HG03135 (cell line): ENCODE results near the gene PACSIN1.
"Not testable (repeated sequence)": the region's sequence is repeated elsewhere in the genome, so short reads cannot be mapped to it uniquely, and the experiment has no call there.

ENCODE experiments used
- ATAC-seq: cut with Tn5 transposase; IDR thresholded peaks from one replicate; pipeline ENCODE4 v1.9.1; 2021; ENCODE audit warnings: mild to moderate bottlenecking, moderate library complexity; ENCODE audit not compliant: unreplicated experiment

PACSIN1 gene

DNA sequence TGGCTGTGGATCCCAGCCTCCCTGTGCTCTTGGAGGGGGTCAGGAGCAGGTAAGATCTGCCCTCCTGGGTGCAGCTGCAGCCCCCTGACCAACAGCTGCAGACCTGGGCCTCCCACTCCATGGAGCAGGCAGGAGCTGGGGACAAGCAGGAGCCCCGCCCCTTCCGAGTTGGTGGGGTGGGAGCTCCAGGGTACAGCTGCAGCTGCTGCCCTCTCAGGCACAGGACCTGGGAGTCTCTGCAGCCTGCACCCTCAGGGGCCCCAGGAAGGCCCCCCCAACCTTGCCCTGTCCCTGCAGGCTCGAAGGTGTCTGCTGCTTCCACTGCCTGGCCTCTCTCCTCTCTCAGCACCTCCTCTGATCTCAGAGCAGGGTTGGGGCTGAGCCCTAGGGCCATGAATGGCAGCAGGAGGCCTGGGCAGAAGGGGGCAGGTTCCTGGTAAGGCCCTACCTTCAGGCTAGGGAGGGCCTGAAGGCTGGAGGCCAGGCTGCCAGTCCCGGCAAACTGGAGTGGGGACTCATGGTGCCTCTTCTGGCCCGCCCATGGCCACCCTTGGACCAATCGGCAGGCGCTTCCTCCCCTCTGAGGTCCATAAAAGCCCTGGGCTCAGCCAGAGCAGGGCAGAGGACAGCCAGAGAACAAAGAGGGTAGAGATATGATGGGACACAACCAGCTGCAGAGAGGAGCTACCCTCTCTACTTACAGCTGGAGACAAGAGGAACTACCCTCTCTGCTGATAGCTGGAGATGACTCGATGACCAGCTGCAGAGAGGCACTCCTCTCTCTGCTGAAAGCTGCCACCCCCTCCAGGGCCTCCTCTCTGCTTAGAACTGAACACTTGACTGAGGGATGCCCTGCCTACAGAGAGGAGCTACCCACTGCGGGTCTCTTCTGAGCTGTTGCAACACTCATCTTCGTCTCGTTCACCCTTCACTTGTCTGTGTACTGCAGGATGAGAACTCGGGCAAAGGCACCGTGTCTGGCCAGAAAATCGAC is 7.8 kb upstream of the PACSIN1 start:
- no peak for ATAC-seq

DNA sequence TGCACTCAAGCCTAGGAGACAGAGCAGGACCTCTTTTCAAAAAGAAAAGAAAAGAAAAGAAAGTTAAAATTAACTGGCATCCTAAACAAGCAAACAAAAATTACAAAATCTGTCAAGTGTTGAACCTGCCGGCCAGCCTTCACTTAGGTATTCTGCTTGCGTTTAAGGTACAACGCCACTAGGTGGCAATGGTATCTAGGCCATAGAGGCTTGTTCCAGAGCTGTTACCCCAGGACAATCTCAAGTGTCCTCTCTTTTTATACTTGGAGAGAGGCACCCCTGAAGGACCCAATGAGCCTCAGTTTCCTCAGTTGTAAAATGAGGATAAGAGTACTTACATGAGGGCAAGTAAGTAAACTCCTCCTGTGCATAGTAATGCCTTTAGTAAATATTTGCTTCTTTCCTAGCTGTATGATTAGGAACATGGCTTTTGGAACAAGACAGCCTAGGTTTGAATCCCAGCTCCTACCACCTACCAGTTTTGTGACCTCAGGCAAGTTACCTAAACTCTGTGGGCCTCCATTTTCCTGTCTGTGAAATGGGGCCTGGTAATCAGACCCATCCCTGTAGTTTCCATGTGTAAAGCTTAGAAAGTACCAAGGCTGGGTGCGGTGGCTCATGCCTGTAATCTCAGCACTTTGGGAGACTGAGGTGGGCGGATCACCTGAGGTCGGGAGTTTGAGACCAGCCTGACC is 5.8 kb upstream of the PACSIN1 start:
- no peak for ATAC-seq

DNA sequence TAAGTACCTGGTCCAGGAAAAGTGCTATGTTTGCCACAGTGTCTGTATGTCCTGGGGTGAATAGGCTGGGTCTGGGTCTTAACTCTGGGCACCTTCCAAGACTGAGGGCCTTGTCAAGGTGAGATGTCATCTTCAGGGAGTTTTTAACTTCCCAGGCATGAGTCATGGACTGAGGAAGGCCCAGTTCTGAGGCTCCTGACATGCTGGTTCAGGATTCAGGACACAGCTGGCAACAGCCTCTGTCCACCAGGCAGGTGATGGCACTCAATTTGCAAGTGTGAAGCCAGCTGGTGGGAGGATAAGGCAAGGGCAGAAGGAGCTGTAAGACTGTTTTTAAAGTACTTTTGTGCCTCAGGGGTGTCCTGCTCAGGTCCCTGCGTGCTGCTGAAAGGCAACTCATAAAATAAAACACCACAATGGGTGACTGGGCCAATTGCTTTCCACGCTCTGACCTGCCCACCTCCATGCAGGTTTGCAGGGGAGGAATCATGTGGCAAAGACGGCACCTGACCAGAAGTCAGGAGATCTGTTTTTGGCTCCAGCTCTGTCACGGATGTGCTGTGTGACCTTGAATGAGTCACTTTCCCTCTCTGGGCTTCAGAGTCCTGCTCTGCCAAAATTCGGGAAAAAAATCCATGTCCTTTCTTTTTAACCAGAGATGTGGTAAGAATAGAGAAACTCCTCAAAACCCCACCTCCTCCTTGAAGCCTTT is 4.9 kb upstream of the PACSIN1 start:
- ATAC-seq: no peak

DNA sequence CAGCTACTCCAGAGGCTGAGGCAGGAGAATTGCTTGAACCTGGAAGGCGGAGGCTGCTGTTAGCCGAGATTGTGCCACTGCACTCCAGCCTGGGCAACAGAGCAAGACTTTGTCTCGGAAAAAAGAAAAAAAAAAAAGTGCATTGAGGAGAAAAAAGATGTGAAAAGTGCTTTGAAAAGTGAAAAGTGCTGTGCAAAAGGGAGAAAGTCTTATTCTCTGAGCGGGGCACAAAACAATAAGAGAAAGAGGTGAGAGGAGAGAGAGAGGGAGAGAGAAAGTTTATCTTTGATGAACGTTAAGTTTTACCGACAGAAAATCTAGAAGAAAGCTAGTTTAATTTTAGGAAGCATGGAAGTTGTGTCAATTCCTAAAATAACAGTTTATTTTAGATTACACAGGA is 3.9 kb upstream of the PACSIN1 start:
- ATAC-seq: no peak

DNA sequence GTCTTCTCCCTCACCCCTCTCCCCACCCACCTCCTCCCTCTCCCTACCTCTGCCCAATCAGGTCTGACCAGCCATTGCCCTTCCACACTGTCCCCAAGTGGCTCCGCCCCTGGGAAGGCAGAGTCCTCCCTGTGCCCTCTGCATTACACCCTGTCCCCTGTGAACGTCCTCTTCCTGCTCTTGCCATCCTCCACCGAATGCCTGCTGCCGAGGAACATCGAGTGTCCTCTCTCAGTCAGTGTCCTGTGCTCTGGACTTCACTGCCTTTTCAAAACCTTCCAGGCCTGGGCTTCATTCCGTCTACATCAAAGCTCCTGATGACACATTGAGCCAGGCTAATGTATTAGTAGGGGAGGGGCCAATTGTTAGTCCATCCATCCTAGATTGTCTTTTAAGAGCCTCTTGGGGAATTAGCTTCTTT is 3.3 kb upstream of the PACSIN1 start:
- ATAC-seq: no peak

DNA sequence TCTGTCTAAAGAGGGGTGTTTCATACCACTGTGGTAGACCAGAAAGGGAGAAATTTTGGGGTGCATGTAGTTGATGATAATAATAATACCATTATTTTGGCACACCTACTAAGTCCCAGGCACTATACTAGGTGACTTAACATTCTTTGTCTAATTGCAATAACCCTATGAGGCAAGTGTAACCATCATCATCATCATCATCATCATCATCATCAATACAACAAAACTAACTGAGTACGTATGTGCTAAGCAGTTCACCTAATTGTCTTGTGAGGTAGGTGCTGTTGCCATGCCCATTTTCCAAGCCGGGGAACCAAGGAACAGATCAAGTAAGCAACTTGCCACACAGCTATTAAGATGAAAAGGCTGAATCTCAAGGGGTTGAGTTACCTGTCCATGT is 2.6 kb upstream of the PACSIN1 start:
- ATAC-seq: no peak

DNA sequence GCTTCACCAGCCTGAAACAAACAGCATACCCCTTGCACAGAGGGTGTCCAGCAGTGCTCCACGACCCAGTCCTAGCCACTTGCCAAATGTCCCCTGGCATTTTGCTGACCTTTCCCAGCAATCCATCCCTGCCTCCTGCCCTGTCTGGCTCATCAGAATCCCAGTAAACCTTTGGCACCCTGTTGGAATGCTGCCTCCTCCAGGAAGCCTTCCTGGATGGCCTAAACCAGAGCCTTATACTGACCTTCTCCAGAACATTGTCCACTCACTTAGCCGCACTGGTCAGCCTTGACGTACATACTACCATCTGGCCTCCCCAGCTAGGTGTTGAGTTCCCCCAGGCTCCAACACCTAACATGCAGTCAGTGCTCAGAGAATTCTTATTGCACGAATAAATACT is 2.0 kb upstream of the PACSIN1 start:
- no peak for ATAC-seq

DNA sequence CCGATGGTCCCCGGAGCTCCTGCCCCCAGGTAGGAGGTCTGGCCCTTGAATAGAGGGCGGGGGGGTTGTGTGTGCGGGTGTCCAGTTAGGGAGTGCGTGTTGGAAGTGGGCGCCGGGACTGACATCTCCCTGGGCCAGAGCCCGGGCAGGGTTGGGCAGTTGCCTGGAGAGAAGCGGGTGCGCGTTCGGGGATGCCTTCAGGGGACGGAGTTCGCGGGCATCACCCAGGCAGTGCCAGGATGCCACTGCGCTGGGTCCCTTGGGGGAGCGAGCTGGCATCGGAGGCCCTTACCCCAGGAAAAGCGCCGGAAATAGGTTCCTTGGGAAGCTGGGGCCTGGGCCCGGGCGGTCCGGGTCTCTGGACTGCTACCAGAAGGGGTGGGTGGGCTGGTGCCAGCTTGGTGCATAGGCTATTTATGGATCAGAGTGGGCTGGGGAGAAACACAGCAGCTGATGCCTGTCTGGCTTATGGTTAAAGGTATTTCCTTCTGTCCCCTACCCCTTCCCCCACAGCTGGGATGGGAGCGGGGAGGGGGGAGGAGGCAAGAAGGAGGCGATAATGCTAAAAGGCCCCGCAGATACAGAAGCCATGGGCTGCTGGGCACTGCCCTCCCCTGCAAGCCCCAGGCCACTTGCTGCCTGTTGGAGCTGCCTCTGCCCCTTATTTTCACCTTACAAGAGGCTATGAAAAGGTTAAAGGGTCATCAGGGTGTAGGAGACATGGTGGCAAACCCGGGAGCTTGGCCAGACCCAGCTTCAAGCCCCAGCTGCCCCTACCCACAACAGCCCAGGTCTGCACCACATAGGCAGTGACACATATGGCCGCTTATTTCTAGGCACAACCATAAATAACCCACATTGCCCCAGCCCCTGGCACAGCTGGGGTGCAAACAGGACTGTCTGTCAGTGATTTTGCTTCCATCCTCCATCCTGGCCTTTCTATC is 638 bp downstream of the PACSIN1 start:
- ATAC-seq: no peak

DNA sequence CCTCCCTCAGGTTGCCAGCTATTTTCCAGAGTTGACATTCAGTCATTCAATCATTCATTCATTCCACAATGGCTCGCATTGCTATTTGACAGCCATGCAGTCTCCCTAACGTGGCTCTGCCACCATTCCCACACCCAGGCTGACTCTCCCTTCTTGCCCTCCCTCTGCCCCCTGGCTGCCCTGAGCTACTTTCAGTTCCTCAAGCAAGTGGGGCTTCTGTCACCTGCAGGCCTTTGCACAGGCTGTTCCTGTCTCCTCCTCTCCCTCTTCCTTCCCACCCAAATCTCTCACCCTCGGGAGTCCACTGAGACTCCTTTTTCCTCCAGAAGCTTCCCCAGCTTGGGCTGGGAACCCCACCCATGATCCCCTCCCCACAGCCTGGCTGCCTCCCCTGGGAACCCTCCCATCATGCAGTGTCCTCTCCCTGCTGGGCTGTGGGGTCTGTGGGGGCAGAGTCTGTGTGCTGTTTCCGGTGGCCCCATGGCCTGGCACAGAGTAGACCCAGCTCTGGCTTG is 2.6 kb downstream of the PACSIN1 start:
- ATAC-seq: no peak

DNA sequence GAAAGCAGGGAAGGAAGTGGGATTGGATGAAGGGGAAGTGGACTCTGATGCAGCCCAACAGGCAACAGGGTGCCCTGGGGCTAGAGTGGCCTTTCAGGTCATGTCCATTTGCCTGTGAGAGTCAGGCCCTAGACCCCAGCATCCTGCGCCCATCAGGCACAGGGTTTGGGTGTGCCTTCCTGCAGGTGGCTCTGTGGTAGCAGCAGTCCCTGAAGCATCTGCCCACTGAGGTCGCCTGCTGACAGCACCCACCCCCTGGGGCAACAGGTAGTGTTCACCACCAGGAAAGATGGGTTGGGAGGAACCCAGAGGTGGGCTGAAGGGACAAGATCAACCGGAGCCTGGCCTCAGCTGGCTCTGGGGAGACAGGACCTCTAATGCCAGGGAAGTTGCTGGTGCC is 3.6 kb downstream of the PACSIN1 start:
- no peak for ATAC-seq

DNA sequence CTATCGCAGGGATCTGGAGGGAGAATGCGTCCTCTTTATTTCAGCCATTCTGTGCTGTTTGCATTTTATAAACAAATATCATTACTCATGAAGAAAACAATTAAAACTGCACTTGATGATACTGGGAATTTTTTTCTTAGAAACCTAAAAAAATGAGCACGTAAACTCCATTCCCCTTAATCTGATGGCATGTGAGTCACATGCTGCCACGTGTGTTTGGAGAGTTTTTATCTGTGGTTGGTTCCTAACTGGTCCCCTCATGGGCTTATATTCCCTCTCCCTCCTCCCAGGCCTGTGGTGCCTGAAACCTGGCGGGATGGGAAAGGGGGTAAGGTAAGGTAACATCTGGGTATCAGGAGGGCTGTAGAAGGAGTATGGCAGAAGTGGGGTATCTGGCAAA is 6.5 kb downstream of the PACSIN1 start:
- no peak for ATAC-seq

DNA sequence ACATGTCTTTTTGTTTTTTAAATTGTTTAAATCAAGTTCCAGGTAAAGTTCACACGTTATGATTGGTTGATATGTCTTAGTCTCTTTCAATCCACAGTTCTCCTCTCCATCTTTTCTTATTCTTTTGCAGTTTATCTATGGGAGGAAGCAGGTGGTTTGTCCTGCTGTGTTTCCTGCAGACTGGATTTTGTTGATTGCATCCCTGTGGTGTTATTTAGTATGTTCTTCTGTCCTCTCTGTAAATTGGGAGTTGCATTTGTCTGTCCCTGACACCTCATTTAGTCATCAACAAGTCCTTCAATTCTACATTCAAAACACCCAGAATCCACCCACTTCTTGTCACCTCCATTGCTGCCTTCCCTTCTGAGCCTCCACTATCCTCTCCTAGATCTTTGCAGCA is 8.1 kb downstream of the PACSIN1 start:
- no peak for ATAC-seq

DNA sequence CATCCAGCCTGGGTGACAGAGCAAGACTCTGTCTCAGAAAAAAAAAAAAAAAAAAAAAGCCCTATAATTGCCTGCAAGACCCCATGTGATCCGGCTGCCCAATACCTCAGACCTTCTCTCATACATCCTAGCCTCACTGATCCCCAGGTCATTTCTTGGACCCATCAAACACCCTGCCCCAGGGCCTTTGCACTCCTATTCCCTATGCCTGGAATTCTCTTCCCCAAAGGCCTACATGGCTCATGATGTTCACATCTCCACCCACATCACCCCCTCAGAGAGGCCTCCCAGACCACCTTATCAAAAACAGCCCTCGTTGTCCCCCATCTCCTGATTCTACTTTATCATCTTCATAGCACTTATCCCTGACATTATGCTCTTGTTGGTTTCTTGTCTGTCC is 8.9 kb downstream of the PACSIN1 start:
- ATAC-seq: no peak

DNA sequence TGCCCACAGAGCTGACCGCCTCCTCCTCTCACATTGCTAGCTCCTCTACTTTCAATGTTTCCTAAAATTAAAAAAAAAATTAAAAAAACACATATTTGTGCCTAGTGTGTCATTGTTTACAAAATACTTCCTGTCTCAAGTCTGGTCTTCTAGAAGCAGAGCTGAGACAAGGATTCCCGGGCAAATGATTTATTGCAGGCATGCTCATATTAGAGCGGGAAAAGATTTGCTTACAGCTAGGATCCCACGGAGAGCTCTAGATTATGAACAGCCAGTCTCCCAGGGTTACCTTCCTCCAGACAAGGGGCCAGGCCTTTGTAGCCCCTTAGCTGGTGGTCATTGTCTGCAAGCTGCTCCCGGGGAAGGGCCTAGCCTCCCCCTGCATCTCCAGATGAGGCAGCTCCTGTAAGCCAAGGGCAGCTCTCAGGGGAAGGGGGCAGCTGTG is 9.4 kb downstream of the PACSIN1 start:
- ATAC-seq: no peak

DNA sequence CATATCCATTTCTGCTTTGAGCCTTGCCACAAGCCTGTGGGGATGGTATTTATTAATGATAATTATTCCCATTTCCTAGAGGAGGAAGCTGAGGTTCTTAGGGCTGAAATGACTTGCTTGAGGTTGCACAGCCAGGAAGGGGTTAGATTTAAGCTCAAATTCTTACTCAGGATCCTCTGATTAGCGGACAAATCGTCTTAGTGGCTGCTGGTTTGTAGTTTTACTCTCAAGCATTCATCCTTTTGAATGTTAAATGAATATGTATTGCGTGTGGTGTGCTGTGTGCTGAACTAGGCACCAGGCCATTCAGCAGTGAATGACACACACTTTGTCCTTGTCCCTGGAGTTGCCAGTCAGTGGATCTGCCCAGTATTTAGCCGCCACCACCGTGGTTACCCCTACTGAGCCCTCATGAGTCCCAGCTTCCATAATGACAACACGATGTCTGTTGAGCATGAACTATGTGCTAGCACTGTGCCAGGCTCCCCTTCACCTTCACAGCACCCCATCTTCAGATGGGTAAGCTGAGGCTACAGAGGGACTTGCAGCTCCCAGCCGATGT is 10.0 kb downstream of the PACSIN1 start:
- ATAC-seq: no peak

DNA sequence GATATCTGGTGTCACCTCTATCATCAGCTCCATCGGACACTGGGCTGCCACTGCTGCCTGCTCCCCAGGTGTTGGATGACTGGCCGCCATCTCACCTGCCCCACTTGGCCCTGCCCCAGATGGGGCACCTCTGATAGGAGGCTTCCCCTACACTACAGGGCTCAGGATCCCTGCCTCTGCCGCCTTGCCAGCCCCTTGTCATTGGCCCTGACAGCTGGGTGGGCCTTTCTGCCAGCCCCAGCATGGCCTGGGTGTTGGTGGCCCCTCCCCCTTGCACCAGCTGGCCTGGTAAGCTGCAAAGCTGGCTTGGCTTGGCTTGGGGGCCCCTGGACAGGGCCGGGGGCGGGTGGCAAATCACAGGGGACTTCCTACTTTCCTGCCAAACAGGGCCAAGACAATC is 10.6 kb downstream of the PACSIN1 start:
- no peak for ATAC-seq

DNA sequence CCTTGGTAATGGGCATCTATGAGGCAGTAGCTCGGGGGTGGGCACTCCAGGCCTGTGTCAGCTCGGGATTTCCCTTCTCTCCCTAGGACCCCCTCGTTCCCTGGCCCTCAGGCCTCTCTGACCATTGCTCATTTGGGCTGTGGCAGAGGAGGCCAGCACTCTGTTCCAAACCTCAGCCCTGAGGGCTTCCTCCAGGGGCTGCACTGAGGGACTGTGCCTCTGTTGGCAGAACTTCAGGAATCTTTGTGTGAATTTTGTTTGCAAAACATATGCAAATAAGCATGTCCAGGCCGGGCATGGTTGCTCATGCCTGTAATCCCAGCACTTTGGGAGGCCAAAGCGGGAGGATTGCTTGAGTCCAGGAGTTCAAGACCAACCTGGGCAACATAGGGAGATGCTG is 11.0 kb downstream of the PACSIN1 start:
- ATAC-seq: no peak

DNA sequence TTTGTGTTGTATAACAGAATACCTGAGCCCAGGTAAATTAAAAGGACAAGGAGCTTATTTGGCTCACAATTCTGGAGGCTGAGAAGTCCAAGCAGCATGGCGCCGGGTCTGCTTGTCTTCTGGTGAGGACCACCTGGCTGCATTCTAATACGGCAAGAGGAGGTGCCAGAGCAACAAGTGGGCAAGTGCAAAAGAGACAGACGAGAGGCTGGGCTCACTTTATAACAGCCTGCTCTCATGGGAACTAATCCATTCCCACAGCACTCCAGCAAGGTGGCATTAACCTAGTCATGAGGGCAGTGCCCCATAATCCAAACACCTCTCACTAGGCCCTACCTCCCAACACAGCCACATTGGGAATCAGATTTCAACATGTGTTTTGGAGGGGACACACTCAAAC is 12.9 kb downstream of the PACSIN1 start:
- ATAC-seq: no peak

DNA sequence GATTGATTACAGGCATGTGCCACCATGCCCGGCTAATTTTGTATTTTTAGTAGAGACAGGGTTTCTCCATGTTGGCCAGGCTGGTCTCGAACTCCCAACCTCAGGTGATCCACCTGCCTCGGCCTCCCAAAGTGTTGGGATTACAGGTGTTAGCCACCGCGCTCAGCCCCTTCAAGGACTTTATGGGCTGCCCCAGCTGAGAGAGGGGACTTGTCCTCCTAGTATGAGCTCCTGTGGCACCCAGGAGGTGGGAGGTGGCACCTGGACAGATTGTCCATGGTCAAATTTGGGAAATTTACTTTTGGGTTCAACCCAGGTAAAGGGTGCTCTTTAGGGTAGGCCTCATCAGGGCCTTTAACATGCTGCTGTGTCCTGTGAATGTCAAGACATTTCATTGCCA is 17.9 kb downstream of the PACSIN1 start:
- ATAC-seq: not testable (repeated sequence)

DNA sequence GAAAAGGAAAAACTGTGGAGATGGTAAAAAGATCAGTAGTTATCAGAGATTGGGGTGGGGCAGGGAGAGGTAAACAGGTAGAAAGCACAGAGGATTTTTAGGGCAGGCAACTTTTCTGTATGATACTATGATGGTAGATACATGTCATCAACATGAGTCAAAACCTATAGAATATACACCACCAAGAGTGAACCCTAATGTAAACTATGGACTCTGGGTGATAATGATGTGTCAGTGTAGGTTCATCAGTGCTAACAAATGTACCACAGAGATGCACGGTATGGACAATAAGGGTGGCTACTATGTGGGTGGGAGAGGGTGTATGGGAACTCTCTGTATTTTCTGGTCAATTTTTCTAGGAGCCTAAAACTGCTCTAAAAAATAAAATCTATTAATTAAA is 18.5 kb downstream of the PACSIN1 start:
- no peak for ATAC-seq
